Vagina (tissue), 2 donors: ENCODE measurements around the gene LHPP. TPM values are rescaled to one million over a fixed set of nuclear protein-coding genes. Genes with fewer than 3 reads are reported as not detected.

ENCODE experiments used
- DNase-seq, 2 donors: peaks; one replicate each; pipeline ENCODE4 v3.0.0-alpha.2; 2017; ENCODE audit errors: extremely low spot score in 2 of 2
- H3K27ac ChIP-seq: fragments of 200-600 bp; sonication (generic); one replicate; pipeline ENCODE4 v1.5.1; 2019
- H3K27me3 ChIP-seq: fragments of 200-600 bp; sonication (generic); one replicate; pipeline ENCODE4 v1.5.1; 2019
- H3K36me3 ChIP-seq, 2 donors: fragments of 200-600 bp; sonication (generic); one replicate each; pipeline ENCODE4 v1.5.1; 2017 to 2019
- H3K4me1 ChIP-seq: fragments of 200-600 bp; sonication (generic); one replicate; pipeline ENCODE4 v1.5.1; 2019
- H3K4me3 ChIP-seq, 2 donors: fragments of 200-600 bp; sonication (generic); 1 replicate in 1 of 2; 2 replicates in 1 of 2; pipeline ENCODE4 v1.5.1; 2016 to 2019
- H3K9me3 ChIP-seq: fragments of 200-600 bp; sonication (generic); one replicate; pipeline ENCODE4 v1.5.1; 2019
- POLR2A ChIP-seq, 2 donors: fragments of 450-650 bp; IDR thresholded peaks; one replicate each; pipeline ENCODE4 v1.6.1; 2017; ENCODE audit warnings: antibody characterized with exemption in 2 of 2, mild to moderate bottlenecking in 2 of 2, moderate library complexity in 2 of 2
- POLR2AphosphoS5 ChIP-seq, 2 donors: sonication (generic); formaldehyde crosslinking; IDR thresholded peaks; one replicate each; pipeline ENCODE4 v1.9.0; 2017; ENCODE audit warnings: antibody characterized with exemption in 2 of 2, mild to moderate bottlenecking in 2 of 2, low read depth in 1 of 2; ENCODE audit not compliant: insufficient read depth in 1 of 2
- intact Hi-C: fragments of 100-400 bp; cut with DNase I; formaldehyde crosslinking; loops from one replicate; pipeline ENCODE4 v1.15.1; 2023
- total RNA-seq: library from RNA; depleted of rRNA; stranded (reverse); fragments of >200 nt; gene quantifications from one replicate; pipeline ENCODE4 v1.2.3, GENCODE V29; 2016
- TF ChIP-seq, protein P1 (sequence below), 3 experiments: fragments of 450-650 bp in 2 of 3; fragments of 200-600 bp in 1 of 3; sonication (generic) in 1 of 3; IDR thresholded peaks; one replicate each; pipeline ENCODE4 v1.5.1; 2017 to 2019; ENCODE audit warnings: antibody characterized with exemption in 3 of 3, mild to moderate bottlenecking in 2 of 3, moderate library complexity in 2 of 3

Gene LHPP, protein sequence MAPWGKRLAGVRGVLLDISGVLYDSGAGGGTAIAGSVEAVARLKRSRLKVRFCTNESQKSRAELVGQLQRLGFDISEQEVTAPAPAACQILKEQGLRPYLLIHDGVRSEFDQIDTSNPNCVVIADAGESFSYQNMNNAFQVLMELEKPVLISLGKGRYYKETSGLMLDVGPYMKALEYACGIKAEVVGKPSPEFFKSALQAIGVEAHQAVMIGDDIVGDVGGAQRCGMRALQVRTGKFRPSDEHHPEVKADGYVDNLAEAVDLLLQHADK
- total RNA-seq = 20.1 TPM

DNA sequence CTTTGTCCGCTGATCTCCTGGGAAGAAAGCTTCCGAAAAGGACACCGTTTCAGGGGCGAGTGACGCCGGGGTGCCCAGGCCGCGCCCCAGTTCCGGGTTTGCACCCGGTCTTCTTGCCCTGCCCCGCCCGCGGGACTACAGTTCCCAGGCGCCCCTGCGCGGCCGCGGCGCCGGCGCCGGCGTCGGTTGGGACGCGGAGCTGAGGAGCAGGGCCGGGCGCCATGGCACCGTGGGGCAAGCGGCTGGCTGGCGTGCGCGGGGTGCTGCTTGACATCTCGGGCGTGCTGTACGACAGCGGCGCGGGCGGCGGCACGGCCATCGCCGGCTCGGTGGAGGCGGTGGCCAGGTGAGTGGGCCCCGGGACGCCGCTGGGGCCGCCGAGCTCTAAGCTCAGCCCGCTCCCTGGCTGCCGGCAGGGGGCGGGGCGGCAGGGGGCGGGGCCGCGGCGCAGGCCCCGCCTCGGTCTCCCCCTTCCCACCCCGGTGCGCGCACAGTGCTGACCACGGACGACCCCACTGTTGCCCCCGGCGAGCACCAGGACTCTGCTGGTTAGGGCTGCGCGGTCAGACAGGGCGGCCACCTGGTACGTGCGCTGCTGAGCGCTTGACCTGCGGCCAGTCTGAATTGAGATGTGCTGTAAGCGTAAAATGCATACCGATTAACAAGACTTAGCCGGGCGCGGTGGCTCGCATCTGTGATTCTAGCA is at the start of gene LHPP:
Gene LHPP, plus strand, starts transcription at position 182 of the 706 bp plus-strand sequence. Its CDS starts 40 bp downstream, at position 222.
- Histone ChIP-seq H3K9me3 (no peaks in the 10 kb centered on the region), H3K4me3 (peak within 1 kb of the TSS; percentile 57 to 70), H3K27me3 (no peaks in the 10 kb centered on the region), H3K36me3 (no peaks in the 10 kb centered on the region), H3K4me1 (no peaks in the 10 kb centered on the region), H3K27ac (peak within 1 kb of the TSS; percentile 81)
- no peak for TF ChIP-seq POLR2AphosphoS5 (IDR thresholded peaks at IDR 0.05; ENCODE audit: insufficient read depth in 1 of 2, low read depth in 1 of 2)
- TF ChIP-seq, protein P1, sequence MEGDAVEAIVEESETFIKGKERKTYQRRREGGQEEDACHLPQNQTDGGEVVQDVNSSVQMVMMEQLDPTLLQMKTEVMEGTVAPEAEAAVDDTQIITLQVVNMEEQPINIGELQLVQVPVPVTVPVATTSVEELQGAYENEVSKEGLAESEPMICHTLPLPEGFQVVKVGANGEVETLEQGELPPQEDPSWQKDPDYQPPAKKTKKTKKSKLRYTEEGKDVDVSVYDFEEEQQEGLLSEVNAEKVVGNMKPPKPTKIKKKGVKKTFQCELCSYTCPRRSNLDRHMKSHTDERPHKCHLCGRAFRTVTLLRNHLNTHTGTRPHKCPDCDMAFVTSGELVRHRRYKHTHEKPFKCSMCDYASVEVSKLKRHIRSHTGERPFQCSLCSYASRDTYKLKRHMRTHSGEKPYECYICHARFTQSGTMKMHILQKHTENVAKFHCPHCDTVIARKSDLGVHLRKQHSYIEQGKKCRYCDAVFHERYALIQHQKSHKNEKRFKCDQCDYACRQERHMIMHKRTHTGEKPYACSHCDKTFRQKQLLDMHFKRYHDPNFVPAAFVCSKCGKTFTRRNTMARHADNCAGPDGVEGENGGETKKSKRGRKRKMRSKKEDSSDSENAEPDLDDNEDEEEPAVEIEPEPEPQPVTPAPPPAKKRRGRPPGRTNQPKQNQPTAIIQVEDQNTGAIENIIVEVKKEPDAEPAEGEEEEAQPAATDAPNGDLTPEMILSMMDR (IDR thresholded peaks at IDR 0.05) = peak in 2 of 3 experiments; percentile 32 to 68
- DNase-seq = no peak
- intact Hi-C loops = no loop called here

DNA sequence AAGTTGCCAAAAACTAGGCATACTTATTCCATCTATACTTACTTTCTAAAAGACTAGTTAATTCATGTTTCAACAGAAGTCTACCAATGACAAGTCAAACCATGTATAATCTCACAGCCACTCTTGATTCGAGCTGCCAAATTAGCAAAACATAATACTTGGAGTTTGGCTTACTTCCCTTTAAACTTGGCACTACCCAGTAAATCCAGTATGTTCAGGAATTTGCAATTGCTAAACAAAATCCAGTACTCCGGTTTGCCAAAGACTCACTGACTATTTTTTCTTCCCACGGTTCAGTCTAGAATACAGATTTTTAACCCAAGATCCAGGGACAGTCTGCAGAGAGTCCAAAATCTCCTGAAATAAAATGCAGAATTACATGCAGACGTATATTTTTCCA is 47.5 kb upstream of the LHPP start:
- H3K4me1 ChIP-seq = peaks cover 62% of the 10 kb centered on the region
- H3K36me3 ChIP-seq = peaks cover 0 to 18% of the 10 kb centered on the region in 2 donors
- intact Hi-C loops = no loop called here
- H3K4me3 ChIP-seq = no peak overlapping the region
- no peaks in the 10 kb centered on the region for H3K27me3 ChIP-seq
- no peaks in the 10 kb centered on the region for H3K9me3 ChIP-seq
- DNase-seq = no peak
- TF ChIP-seq, protein P1 (IDR thresholded peaks at IDR 0.05) = no peak
- TF ChIP-seq POLR2AphosphoS5 (IDR thresholded peaks at IDR 0.05; ENCODE audit: insufficient read depth in 1 of 2, low read depth in 1 of 2) (peak in 1 of 2 donors; percentile 5), POLR2A (IDR thresholded peaks at IDR 0.05) (no peak)
- H3K27ac ChIP-seq = peak overlapping the region; percentile 9

DNA sequence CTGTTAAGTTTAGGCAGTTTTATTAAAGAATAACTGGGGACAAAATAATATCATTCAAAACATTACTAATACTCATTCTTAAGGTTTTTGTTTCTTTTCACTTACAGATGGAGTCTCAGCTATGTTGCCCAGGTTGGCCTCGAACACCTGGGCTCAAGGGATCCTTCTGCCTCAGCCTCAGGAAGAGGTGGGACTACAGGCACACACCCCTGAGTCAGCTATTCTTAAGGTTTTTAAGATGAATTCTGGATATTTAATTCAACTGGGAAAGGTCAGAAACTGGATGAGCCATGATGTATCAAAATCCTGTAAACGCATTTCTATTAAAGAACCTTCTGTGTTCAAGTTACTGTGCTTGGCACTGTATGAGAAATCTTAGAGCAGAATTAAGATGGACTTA is 46.4 kb upstream of the LHPP start:
- Histone ChIP-seq H3K27ac (peak overlapping the region; percentile 9), H3K27me3 (no peaks in the 10 kb centered on the region), H3K9me3 (no peaks in the 10 kb centered on the region), H3K36me3 (peaks cover 0 to 17% of the 10 kb centered on the region in 2 donors), H3K4me3 (no peak overlapping the region), H3K4me1 (peaks cover 55% of the 10 kb centered on the region)
- TF ChIP-seq POLR2A (IDR thresholded peaks at IDR 0.05) = no peak
- no peak for DNase-seq
- intact Hi-C loops = no loop called here

DNA sequence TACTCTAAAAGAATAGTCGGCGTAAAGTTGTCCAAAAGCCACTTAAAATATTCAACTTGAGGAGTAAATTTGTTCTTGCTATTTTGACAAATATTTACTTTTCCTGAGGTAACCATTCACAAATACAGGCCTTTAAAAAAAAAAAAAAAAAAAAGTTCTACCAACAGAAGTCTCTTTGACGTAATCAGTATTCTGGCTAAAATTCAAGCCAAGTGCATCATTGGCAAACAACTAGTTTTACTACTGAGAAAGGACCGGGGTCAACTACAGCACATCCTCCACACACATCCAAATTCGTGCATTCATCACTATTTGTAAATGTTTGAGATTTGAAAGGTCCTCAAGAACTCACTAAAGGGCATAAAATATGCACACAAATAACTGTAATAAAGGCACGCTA is 44.9 kb upstream of the LHPP start:
- intact Hi-C loops = no loop called here
- no peak for DNase-seq
- Histone ChIP-seq H3K4me1 (peaks cover 53% of the 10 kb centered on the region), H3K9me3 (no peaks in the 10 kb centered on the region), H3K36me3 (peaks cover 0 to 8% of the 10 kb centered on the region in 2 donors), H3K27me3 (no peaks in the 10 kb centered on the region), H3K4me3 (peak overlapping the region in 1 of 2 donors; percentile 64), H3K27ac (peak overlapping the region; percentile 9)
- TF ChIP-seq POLR2A (IDR thresholded peaks at IDR 0.05) (no peak), POLR2AphosphoS5 (IDR thresholded peaks at IDR 0.05; ENCODE audit: insufficient read depth in 1 of 2, low read depth in 1 of 2) (peak in 1 of 2 donors; percentile 23)
- TF ChIP-seq, protein P1 (IDR thresholded peaks at IDR 0.05) = no peak

DNA sequence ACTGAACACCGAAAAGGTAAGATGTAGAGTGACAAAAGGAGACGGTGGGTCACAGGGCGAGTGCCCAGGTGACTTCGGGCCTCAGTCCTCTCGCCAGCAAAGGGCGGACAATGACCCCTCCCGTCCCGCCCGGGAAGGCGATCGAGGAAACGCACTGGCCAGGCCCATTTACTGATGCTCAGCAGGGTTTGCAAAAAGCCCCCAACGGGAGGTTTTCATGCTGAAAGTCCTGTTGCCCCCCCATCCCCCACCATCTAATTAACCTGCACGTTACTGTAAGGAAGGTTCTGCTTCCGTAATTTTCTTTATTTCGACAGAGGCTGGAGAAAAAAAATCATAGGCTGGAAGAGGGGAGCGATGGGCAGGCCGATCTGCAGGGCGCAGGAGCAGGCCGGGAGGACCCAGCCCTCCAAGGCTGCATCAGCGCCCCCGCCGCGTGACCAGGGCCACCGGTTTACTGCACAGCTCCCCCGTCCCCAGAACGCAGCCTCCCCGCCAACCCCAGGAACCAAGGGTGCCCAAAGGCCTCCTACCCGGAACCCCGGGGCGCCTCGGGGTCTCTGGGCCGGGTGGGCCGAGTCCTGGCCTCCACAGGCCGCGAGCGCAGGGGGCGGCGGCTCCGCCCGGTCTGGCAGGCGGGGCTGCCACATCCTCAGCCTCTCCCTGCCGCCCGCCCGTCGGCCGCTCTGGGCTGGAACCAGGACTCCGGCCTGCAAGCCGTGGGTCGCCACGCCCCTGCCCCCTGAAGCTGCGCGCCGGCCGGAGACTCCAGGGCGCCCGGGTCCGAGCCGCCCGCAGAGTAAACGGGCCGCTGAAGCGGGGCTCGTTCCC is 43.5 kb upstream of the LHPP start:
- Histone ChIP-seq H3K9me3 (no peaks in the 10 kb centered on the region), H3K4me1 (peaks cover 53% of the 10 kb centered on the region), H3K27me3 (no peaks in the 10 kb centered on the region), H3K4me3 (peak overlapping the region; percentile 64 to 94), H3K27ac (peak overlapping the region; percentile 85), H3K36me3 (no peaks in the 10 kb centered on the region)
- DNase-seq = no peak
- TF ChIP-seq, protein P1 (IDR thresholded peaks at IDR 0.05) = no peak
- peak in 1 of 2 donors; percentile 28 for TF ChIP-seq POLR2AphosphoS5 (IDR thresholded peaks at IDR 0.05; ENCODE audit: insufficient read depth in 1 of 2, low read depth in 1 of 2)
- intact Hi-C loops = no loop called here
